ENCODE results near the gene FASN. TPM values are rescaled to one million over a fixed set of nuclear protein-coding genes. Genes with fewer than 3 reads are reported as not detected.

The FASN gene
- total and polyA plus RNA-seq, 5 donors: 14.3 to 86.3 (median 25.0) TPM

GRCh38 chr17:82079001-82079677 is 18.9 kb downstream of the FASN start:
- intact Hi-C loops (cut with DNase I): no loop called here
- H3K4me3 ChIP-seq (ENCODE audit: low read length): no peak overlapping the region
- no peak for ATAC-seq
- no peaks in the 10 kb centered on the region for H3K4me1 ChIP-seq (ENCODE audit: control insufficient read depth, insufficient read depth, low read length)
- no peak overlapping the region for H3K27ac ChIP-seq (ENCODE audit: low read length)
- H3K27me3 ChIP-seq (ENCODE audit: control insufficient read depth, insufficient read depth): no peaks in the 10 kb centered on the region
- WGBS: 94% methylated on average over 47 of the region's 47 CpGs
- peak in 2 of 3 donors; percentile 54 to 56 for DNase-seq
- no peaks in the 10 kb centered on the region for H3K9me3 ChIP-seq (ENCODE audit: control insufficient read depth, low read length)

DNA sequence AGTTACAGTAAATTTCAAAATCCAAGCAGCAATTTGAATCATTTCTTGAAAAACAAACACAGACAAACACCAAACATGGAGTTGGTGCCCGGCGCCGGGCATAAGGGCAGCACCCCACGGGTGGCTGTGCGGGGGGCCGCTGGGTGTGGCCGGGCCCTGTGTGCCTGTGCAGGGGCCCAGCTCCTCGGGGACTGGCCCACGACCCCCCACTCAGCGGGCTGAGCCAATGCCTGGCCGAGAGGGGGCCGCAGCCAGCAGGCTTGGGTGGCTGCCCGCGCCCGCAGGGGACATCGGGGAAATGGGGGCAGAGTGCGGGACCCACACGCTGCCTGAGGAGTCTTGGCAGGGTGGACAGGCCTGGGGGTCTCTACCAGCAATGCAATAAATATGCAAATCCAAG is 19.6 kb downstream of the FASN start:
- Histone ChIP-seq H3K27me3 (ENCODE audit: control insufficient read depth, insufficient read depth) (no peaks in the 10 kb centered on the region), H3K4me3 (ENCODE audit: low read length) (no peak overlapping the region), H3K9me3 (ENCODE audit: control insufficient read depth, low read length) (no peaks in the 10 kb centered on the region), H3K27ac (ENCODE audit: low read length) (no peak overlapping the region), H3K4me1 (ENCODE audit: control insufficient read depth, insufficient read depth, low read length) (no peaks in the 10 kb centered on the region)
- intact Hi-C loops (cut with DNase I): no loop called here
- 92% methylated on average over 18 of the region's 18 CpGs for WGBS
- ATAC-seq: no peak
- DNase-seq: peak in 2 of 3 donors; percentile 46 to 60

DNA sequence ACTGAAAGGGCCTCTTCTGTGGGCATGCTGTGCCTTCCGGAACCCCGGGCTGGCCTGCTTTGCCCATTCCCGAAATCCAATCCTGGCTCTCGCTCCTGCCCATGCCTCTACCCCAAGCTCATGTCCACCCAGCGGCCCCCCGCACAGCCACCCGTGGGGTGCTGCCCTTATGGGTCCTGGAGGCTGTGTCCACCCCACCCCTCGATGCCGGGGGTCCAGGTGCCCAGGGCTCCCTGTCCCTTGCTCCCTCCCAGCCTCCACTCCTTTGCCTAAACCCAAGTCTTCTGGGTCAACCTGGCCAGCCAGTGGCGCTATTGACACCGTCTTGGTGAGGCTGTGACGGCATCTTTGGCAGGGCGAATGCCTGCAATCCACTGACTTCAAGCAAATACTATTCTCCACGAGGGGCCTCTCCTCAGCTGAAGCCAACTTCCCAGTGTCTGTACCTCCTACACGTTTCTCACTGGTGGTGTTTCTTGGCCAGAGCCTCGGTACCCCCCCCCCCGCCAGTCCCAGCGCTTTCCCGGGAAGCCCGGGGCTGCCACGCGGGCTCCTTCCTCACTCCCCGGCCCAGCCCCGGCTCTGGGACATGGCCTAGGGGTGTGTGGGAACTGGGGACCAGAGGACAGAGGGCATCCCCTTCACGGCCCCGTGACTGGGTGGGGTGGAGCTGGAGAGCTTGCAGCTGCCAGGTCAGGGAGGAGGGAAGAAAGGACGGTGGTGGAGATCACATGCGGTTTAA is 20.2 kb downstream of the FASN start:
- 60% methylated on average over 28 of the region's 28 CpGs for WGBS
- DNase-seq: peak; percentile 71 to 80 (median 72)
- peak; percentile 10 to 27 for ATAC-seq
- H3K9me3 ChIP-seq (ENCODE audit: control insufficient read depth, low read length): no peaks in the 10 kb centered on the region
- no peaks in the 10 kb centered on the region for H3K4me1 ChIP-seq (ENCODE audit: control insufficient read depth, insufficient read depth, low read length)
- intact Hi-C loops (cut with DNase I): no loop called here
- no peak overlapping the region for H3K4me3 ChIP-seq (ENCODE audit: low read length)
- H3K27ac ChIP-seq (ENCODE audit: low read length): no peak overlapping the region
- no peaks in the 10 kb centered on the region for H3K27me3 ChIP-seq (ENCODE audit: control insufficient read depth, insufficient read depth)

DNA sequence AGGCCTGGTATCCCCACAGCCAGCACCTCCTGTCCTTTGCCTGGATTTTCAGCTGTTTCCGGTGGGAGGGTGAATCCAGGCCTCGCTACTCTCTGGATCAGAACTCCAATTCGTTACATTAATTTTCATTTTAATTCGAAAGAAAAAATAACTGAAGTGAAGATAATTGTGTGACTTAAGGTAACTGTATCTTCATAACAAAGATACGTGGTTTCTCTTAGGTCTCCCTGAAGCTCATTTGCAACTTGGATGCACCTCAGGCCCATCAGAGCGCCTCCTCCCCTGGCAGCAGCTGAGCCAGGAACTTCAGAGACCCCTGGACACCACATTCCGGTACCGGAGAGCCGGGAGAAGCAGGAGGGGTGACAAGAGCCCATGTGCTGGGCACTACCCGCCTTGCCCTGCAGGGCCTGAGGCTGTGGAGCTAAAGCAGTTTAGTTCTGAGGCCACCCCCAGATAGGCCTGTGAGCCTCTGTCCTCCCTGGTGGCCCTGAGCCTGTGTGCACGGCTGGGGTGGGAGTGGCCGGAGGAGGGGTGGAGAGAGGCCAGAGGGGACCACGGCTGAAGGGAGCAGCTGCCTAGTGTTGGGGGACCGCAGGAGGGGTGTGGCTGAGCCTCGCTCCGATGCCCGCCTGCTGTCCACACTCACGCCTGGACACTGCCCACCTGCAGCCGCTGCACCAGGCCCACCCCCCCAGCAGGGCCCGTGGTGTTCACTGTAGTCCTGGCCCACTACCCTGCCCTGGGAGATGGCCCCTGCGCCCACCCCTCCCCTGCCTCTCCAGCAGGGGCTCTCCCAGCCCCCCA is 21.0 kb downstream of the FASN start:
- WGBS: 57% methylated on average over 21 of the region's 21 CpGs
- peak; percentile 27 to 47 for ATAC-seq
- DNase-seq: peak in 2 of 3 donors; percentile 51 to 61

GRCh38 chr17:82076018-82076784 is 21.8 kb downstream of the FASN start:
- WGBS: 83% methylated on average over 25 of the region's 25 CpGs
- no peaks in the 10 kb centered on the region for H3K27me3 ChIP-seq (ENCODE audit: control insufficient read depth, insufficient read depth)
- H3K4me1 ChIP-seq (ENCODE audit: control insufficient read depth, insufficient read depth, low read length): no peaks in the 10 kb centered on the region
- no peaks in the 10 kb centered on the region for H3K9me3 ChIP-seq (ENCODE audit: control insufficient read depth, low read length)
- no peak overlapping the region for H3K27ac ChIP-seq (ENCODE audit: low read length)
- DNase-seq (peak in 2 of 3 donors; percentile 25 to 36), ATAC-seq (no peak)
- no peak overlapping the region for H3K4me3 ChIP-seq (ENCODE audit: low read length)
- intact Hi-C loops (cut with DNase I): no loop called here

More for the DNA sequence above, 21.0 kb downstream of the FASN start:
- H3K27me3 ChIP-seq (ENCODE audit: control insufficient read depth, insufficient read depth): no peaks in the 10 kb centered on the region
- no peaks in the 10 kb centered on the region for H3K4me1 ChIP-seq (ENCODE audit: control insufficient read depth, insufficient read depth, low read length)
- H3K27ac ChIP-seq (ENCODE audit: low read length): no peak overlapping the region
- no peaks in the 10 kb centered on the region for H3K9me3 ChIP-seq (ENCODE audit: control insufficient read depth, low read length)
- H3K4me3 ChIP-seq (ENCODE audit: low read length): no peak overlapping the region
- intact Hi-C loops (cut with DNase I): no loop called here

- Histone ChIP-seq H3K4me1 (ENCODE audit: control insufficient read depth, insufficient read depth, low read length) (no peaks in the 10 kb centered on the region), H3K27ac (ENCODE audit: low read length) (no peak overlapping the region), H3K4me3 (ENCODE audit: low read length) (no peak overlapping the region), H3K27me3 (ENCODE audit: control insufficient read depth, insufficient read depth) (no peaks in the 10 kb centered on the region), H3K9me3 (ENCODE audit: control insufficient read depth, low read length) (no peaks in the 10 kb centered on the region)
- intact Hi-C loops (cut with DNase I): no loop called here
- WGBS: 85% methylated on average over 9 of the region's 9 CpGs
- DNase-seq (no peak), ATAC-seq (no peak)
Observed at GRCh38 chr17:82073446-82073845, 24.6 kb downstream of the FASN start.

DNA sequence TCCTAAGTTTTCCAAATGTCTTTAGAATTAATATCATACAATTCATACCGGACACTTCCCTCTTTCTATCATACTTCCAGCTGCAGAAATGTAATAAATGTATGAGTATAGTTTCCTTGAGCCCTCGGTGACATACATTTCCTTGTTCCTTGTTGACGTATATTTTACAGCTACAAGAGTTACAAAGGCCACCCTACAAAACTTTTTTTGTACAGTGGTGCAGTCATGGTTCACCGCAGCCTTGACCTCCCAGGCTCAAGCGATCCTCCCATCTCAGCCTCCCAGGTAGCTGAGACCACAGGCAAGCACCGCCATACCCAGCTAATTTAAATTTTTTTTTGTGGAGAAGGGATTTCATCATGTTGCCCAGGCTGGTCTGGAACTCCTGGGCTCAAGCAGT is 25.2 kb downstream of the FASN start:
- DNase-seq: peak in 1 of 3 donors; percentile 6
- H3K4me1 ChIP-seq (ENCODE audit: control insufficient read depth, insufficient read depth, low read length): no peaks in the 10 kb centered on the region
- ATAC-seq: no peak
- H3K9me3 ChIP-seq (ENCODE audit: control insufficient read depth, low read length): no peaks in the 10 kb centered on the region
- 83% methylated on average over 6 of the region's 6 CpGs for WGBS
- H3K27ac ChIP-seq (ENCODE audit: low read length): no peak overlapping the region
- intact Hi-C loops (cut with DNase I): no loop called here
- H3K4me3 ChIP-seq (ENCODE audit: low read length): no peak overlapping the region
- H3K27me3 ChIP-seq (ENCODE audit: control insufficient read depth, insufficient read depth): no peaks in the 10 kb centered on the region

DNA sequence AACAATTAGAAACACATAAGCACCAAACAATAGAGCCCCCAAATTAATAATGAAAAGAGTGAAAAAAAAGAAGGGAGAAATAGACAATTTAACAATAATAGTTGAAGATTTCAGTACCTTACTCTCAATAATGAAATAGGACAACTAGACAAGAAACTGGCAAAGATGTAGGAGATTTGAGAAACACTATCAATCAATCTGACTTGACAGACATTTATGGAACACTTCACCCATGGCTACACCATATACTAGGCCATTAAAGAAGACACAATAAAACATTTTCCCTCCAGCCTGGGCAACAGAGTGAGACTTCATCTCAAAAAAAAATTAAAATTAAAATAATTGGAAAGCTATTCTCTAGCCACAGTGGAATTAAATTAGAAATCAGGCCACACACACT is 27.4 kb downstream of the FASN start:
- H3K27ac ChIP-seq (ENCODE audit: low read length): no peak overlapping the region
- H3K4me1 ChIP-seq (ENCODE audit: control insufficient read depth, insufficient read depth, low read length): no peaks in the 10 kb centered on the region
- H3K27me3 ChIP-seq (ENCODE audit: control insufficient read depth, insufficient read depth): no peaks in the 10 kb centered on the region
- no peak for DNase-seq
- H3K9me3 ChIP-seq (ENCODE audit: control insufficient read depth, low read length): no peaks in the 10 kb centered on the region
- no peak overlapping the region for H3K4me3 ChIP-seq (ENCODE audit: low read length)
- no peak for ATAC-seq
- intact Hi-C loops (cut with DNase I): no loop called here

DNA sequence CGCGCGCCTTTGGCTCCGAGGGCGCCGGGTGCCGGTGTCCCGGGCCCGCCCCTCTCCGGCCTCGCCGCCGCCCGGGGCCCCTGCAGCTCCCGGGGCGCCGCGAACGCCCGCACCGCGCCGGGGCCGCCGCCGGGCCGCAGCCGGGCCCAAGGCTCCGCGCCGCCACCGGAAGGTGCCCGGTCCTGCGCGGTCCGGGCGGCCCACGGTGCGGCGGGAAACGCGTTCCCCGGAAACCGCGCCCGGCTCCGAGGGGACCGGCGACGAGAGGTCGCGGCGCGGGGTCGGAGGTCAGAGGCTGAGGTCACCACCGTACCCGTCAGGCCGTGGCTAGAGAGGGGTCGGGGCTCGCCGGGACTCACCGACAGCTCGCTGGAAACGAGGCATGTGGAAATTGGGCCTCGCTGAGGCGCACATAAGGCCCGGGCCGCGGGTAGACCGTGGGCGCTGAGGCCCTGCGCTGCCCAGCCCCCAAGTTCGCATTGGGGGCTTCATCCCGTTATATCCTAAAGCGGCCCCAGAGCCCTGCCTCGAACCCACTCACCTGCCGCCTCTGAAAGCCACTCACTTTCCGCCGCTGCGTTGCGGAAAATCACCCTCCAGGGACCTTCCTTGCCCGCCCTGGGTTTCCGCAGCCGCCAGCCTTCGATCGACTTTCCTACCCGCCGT is 32.3 kb downstream of the FASN start, which contains the start of gene DUS1L:
TSS of gene DUS1L (minus strand) at position 167 of the 666 bp plus-strand sequence. CDS start 745 bp downstream, outside the sequence.
- no peaks in the 10 kb centered on the region for H3K9me3 ChIP-seq (ENCODE audit: control insufficient read depth, low read length)
- peak within 1 kb of the TSS; percentile 91 for H3K4me3 ChIP-seq (ENCODE audit: low read length)
- DNase-seq (peak; percentile 64 to 88 (median 86)), ATAC-seq (peak; percentile 77 to 78)
- intact Hi-C loops (cut with DNase I): no loop called here
- WGBS: 9% methylated on average over 88 of the region's 88 CpGs
- H3K27ac ChIP-seq (ENCODE audit: low read length): peak within 1 kb of the TSS; percentile 73
- peaks cover 6% of the 10 kb centered on the region for H3K4me1 ChIP-seq (ENCODE audit: control insufficient read depth, insufficient read depth, low read length)
- H3K27me3 ChIP-seq (ENCODE audit: control insufficient read depth, insufficient read depth): no peaks in the 10 kb centered on the region

DNA sequence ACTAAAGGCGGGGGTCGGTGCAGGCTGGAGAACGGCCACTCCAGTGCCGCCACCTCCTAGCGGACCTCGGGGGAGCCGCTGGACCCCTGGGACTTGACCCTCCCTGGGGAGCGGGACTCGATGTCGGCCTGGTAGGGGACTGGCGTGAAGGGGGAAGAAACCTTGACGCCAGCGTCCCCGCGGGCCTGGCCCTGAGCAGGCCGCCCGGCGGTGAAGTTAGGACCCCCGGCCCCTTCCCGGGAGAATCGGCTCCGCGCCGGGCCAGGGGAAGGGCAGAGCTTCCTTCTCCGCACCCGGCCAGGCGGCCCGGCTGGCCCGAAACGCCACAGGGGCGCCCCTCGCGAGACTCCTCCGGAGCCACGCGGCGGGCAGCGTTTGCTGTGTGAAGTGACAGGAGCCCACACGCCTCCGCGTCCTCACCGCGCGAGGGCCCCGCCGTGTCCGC is 32.8 kb downstream of the FASN start:
- ATAC-seq (peak; percentile 10 to 12), DNase-seq (peak; percentile 36 to 67 (median 57))
- Histone ChIP-seq H3K9me3 (ENCODE audit: control insufficient read depth, low read length) (no peaks in the 10 kb centered on the region), H3K27ac (ENCODE audit: low read length) (peak overlapping the region; percentile 10), H3K4me1 (ENCODE audit: control insufficient read depth, insufficient read depth, low read length) (peaks cover 6% of the 10 kb centered on the region), H3K27me3 (ENCODE audit: control insufficient read depth, insufficient read depth) (no peaks in the 10 kb centered on the region), H3K4me3 (ENCODE audit: low read length) (peak overlapping the region; percentile 91)
- intact Hi-C loops (cut with DNase I): no loop called here
- 1% methylated on average over 47 of the region's 47 CpGs for WGBS

All from right cardiac atrium (tissue), 5 donors.